Measurements from ENCODE around the gene TMEM184C.

DNA sequence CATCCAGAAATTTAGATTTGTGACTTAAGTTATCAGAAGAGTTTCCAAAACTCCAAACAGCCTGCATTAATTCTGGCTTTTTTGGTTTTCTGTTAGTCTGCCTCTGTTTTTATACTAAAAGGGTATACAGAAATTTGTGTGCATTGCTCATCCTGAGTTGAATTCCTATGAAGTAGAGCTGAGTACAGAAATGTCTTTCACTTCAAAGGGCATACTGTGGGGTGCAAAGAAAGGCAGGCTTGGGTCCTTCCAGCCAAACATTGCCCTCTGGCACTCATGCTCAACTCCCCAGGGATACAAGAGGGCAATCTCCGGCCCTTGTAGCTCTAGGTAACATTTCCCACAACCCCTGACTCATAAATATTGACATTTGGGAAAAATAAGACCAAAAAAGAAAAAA lies 27.6 kb upstream of the TMEM184C start:
- no peak for TF ChIP-seq CTCF (IDR thresholded peaks at IDR 0.05 in 4 of 5, conservative IDR thresholded peaks at IDR 0.05 in 1 of 5)
- no peak for TF ChIP-seq POLR2A (IDR thresholded peaks at IDR 0.05)

All from gastrocnemius medialis (tissue), 4 donors.